CD4-positive, alpha-beta T cell treated with Interleukin-1 beta for 1 hour (primary cell): ENCODE measurements around the gene METAP1D.

ENCODE experiments used
- DNase-seq, 2 donors: peaks; one replicate each; pipeline ENCODE4 v3.0.0-alpha.2; 2020 to 2022

METAP1D gene

GRCh38 chr2:172082944-172083627, 83.3 kb downstream of the METAP1D start:
- no peak for DNase-seq

- DNase-seq, result no peak
Measured at GRCh38 chr2:172083628-172084394, 84.1 kb downstream of the METAP1D start.

- DNase-seq, result no peak
Measured at GRCh38 chr2:172084395-172084644, 84.6 kb downstream of the METAP1D start.

- peak; percentile 55 to 74 for DNase-seq
Measured at GRCh38 chr2:172084645-172085459, 85.1 kb downstream of the METAP1D start.

GRCh38 chr2:172085460-172086159, 85.9 kb downstream of the METAP1D start, which contains the start of gene DLX1:
TSS of gene DLX1 (plus strand) at chr2:172085507. CDS start at chr2:172085678, 171 bp downstream.
- DNase-seq, result no peak

- peak; percentile 58 to 62 for DNase-seq
Measured at GRCh38 chr2:172086241-172087206, 86.8 kb downstream of the METAP1D start.

- no peak for DNase-seq
Measured at GRCh38 chr2:172087207-172087779, 87.5 kb downstream of the METAP1D start.

GRCh38 chr2:172087780-172088244, 88.1 kb downstream of the METAP1D start:
- no peak for DNase-seq

- DNase-seq, result no peak
Measured at GRCh38 chr2:172088245-172089004, 88.7 kb downstream of the METAP1D start.

- DNase-seq, result no peak
Measured at GRCh38 chr2:172089005-172089504, 89.3 kb downstream of the METAP1D start.

GRCh38 chr2:172089633-172090032, 89.9 kb downstream of the METAP1D start:
- no peak for DNase-seq

GRCh38 chr2:172090044-172090961, 90.5 kb downstream of the METAP1D start:
- DNase-seq, result no peak

GRCh38 chr2:172091000-172091641, 91.4 kb downstream of the METAP1D start:
- no peak for DNase-seq

- no peak for DNase-seq
Measured at GRCh38 chr2:172091761-172092566, 92.2 kb downstream of the METAP1D start.

GRCh38 chr2:172092716-172093415, 93.1 kb downstream of the METAP1D start:
- no peak for DNase-seq

GRCh38 chr2:172093416-172094293, 93.9 kb downstream of the METAP1D start:
- no peak for DNase-seq
